PC-9 (cell line): Measurements from ENCODE around the gene RTL10.

Experiments used
- CTCF ChIP-seq: fragments of 200-600 bp; sonication (generic); conservative IDR thresholded peaks from 2 replicates; pipeline ENCODE4 v1.6.1; 2017; ENCODE audit warnings: mixed run types, antibody characterized with exemption, mild to moderate bottlenecking, moderate library complexity
- EZH2 ChIP-seq: fragments of 200-600 bp; sonication (generic); IDR thresholded peaks from 2 replicates; pipeline ENCODE4 v1.8.0; 2017; ENCODE audit warnings: antibody characterized with exemption, low read depth

- TF ChIP-seq CTCF, result no peak
- TF ChIP-seq EZH2, result no peak
Measured at GRCh38 chr22:19853879-19854777, 546 bp downstream of the RTL10 start.
